ENCODE measurements around the gene TIMP3.

DNA sequence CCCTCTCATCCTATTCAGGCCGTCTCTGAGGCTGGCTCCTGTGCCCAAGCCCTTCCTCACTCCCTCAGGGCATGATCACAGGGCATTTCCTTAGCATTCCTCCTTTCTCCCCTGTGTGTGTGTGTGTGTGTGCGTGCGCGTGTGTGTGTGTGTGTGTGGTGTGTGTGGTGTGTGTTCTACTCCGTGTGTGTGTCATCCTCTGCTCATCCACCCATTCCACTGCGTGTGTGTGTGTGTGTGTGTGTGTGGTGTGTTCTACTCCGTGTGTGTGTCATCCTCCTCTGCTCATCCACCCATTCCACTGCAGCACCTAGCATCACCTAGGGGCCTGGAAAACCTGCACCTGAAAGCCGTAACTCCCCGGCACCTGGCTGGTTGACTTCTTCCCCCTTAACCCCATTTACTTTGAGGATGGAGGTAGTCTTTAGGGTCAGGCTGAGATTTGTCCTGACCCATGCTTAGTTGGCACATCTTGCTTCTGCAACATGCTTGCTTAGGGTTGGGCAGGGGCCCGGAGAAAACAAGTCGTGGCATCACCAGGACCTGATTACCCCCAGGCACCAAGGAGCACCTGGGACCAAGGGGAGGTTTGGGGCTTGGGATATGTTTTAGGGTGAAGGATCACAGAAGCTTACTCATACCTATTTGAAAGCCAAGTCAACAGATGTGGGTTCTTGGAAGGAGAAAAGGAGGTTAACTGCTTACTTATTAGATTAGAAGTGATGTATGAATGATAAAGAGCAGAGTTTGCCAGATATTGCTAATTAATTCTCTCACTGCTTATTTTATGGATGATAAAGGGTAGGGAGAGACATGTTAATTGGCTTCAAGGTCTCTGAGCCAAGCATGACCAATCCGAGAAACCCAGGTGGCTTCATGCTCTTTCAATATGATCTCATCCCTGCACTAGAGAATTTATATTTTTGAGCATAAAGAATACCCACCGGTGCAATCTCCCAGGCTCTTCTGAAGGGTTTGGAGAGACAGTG, 18.9 kb downstream of the TIMP3 start:
- TF ChIP-seq POLR2A (IDR thresholded peaks at IDR 0.05; ENCODE audit: low read depth) (no peak), EP300 (IDR thresholded peaks at IDR 0.05) (no peak)

Measured in esophagus muscularis mucosa (tissue), 2 donors.